Right lobe of liver (tissue), 4 donors: ENCODE measurements around the gene IMP4.

Experiments used
- POLR2A ChIP-seq: fragments of 450-650 bp; IDR thresholded peaks from one replicate; pipeline ENCODE4 v1.6.1; 2017; ENCODE audit warnings: antibody characterized with exemption, mild to moderate bottlenecking
- TF ChIP-seq, protein P1 (sequence below), 4 donors: fragments of 200-600 bp in 3 of 4; fragments of 450-650 bp in 1 of 4; IDR thresholded peaks; one replicate each; pipeline versions ENCODE4 v1.5.1 to v1.8.0; 2016 to 2022; ENCODE audit warnings: antibody characterized with exemption in 4 of 4, mild to moderate bottlenecking in 2 of 4
- donor health status: DM: no; HTN: no; CAD: no.
- donor health status: DM: no; HTN: no; CAD: no.
- donor health status: DM: no; HTN: yes; CAD: no.

DNA sequence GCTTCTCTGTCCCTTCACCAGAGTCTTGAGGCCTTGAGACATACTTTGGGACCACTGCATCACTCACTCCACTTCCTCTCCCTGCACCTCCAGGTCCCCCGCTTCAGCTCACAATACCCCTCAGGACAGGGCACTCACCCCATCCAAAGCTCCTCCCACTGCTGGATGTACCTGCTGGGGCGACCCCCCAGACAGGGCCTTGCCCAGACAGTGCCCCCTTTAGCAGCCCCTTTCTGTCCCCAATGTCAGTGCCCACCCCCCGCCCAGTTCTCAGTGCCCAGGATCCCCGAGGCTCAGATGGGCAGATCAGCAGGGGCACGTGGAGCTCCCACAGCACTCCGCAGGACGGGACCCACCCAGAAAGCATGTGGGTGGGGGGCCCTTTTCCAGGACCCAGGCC, 23.8 kb upstream of the IMP4 start:
- TF ChIP-seq, protein P1, sequence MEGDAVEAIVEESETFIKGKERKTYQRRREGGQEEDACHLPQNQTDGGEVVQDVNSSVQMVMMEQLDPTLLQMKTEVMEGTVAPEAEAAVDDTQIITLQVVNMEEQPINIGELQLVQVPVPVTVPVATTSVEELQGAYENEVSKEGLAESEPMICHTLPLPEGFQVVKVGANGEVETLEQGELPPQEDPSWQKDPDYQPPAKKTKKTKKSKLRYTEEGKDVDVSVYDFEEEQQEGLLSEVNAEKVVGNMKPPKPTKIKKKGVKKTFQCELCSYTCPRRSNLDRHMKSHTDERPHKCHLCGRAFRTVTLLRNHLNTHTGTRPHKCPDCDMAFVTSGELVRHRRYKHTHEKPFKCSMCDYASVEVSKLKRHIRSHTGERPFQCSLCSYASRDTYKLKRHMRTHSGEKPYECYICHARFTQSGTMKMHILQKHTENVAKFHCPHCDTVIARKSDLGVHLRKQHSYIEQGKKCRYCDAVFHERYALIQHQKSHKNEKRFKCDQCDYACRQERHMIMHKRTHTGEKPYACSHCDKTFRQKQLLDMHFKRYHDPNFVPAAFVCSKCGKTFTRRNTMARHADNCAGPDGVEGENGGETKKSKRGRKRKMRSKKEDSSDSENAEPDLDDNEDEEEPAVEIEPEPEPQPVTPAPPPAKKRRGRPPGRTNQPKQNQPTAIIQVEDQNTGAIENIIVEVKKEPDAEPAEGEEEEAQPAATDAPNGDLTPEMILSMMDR (IDR thresholded peaks at IDR 0.05) = no peak
- TF ChIP-seq POLR2A = no peak
